Keratinocyte (primary cell): ENCODE data around the gene HTT-AS. TPM values are rescaled to one million over a fixed set of nuclear protein-coding genes. Genes with fewer than 3 reads are reported as not detected.

Experiments used
- DNase-seq: peaks from one replicate; pipeline ENCODE4 v3.0.0-alpha.2; 2011; ENCODE audit warnings: low read depth, missing footprints, low spot score
- FAIRE-seq: peaks from 2 replicates; lab custom pipeline; 2011; peaks lifted over from hg19 to GRCh38; lab: Jason Lieb, UNC
- H2AFZ ChIP-seq: 2 replicates; pipeline ENCODE4 v1.6.0; 2012; ENCODE audit warnings: low read length, control low read depth, inconsistent platforms; ENCODE audit not compliant: control insufficient read depth
- H3K27ac ChIP-seq: 2 replicates; pipeline ENCODE4 v1.5.1; 2011; ENCODE audit warnings: low read length; ENCODE audit not compliant: control insufficient read depth, insufficient read depth
- H3K27me3 ChIP-seq: 3 replicates; pipeline ENCODE4 v1.6.0; 2011; ENCODE audit warnings: low read length; ENCODE audit not compliant: control insufficient read depth, insufficient read depth; ENCODE audit errors: extremely low read depth
- H3K36me3 ChIP-seq, 2 experiments: 2 replicates in 1 of 2; 3 replicates in 1 of 2; pipeline ENCODE4 v1.5.1; 2011; ENCODE audit warnings: low read length in 2 of 2, mild to moderate bottlenecking in 1 of 2; ENCODE audit not compliant: control insufficient read depth in 2 of 2, insufficient read depth in 2 of 2; ENCODE audit errors: extremely low read depth in 1 of 2
- H3K4me1 ChIP-seq: 3 replicates; pipeline ENCODE4 v1.5.1; 2011; ENCODE audit warnings: low read length; ENCODE audit not compliant: control insufficient read depth, insufficient read depth; ENCODE audit errors: extremely low read depth
- H3K4me2 ChIP-seq: 3 replicates; pipeline ENCODE4 v1.6.0; 2011; ENCODE audit warnings: low read depth, low read length; ENCODE audit not compliant: control insufficient read depth, insufficient read depth; ENCODE audit errors: extremely low read depth
- H3K4me3 ChIP-seq, 3 experiments: fragments of 200-600 bp in 1 of 3; sonication (generic) in 1 of 3; 2 replicates in 2 of 3; 3 replicates in 1 of 3; pipeline ENCODE4 v1.5.1; 2011 to 2016; ENCODE audit warnings: low read length in 3 of 3, mild to moderate bottlenecking in 3 of 3, control low read depth in 2 of 3, inconsistent platforms in 1 of 3, low read depth in 1 of 3, mixed read lengths in 1 of 3, mixed run types in 1 of 3, moderate library complexity in 1 of 3; ENCODE audit not compliant: control insufficient read depth in 2 of 3, insufficient read depth in 2 of 3; ENCODE audit errors: extremely low read depth in 1 of 3
- H3K79me2 ChIP-seq: 2 replicates; pipeline ENCODE4 v1.6.0; 2012; ENCODE audit warnings: low read length; ENCODE audit not compliant: control insufficient read depth, insufficient read depth
- H3K9ac ChIP-seq: 3 replicates; pipeline ENCODE4 v1.6.0; 2011; ENCODE audit warnings: low read length; ENCODE audit not compliant: control insufficient read depth, insufficient read depth; ENCODE audit errors: extremely low read depth
- H3K9me1 ChIP-seq: 3 replicates; pipeline ENCODE4 v1.6.0; 2011; ENCODE audit warnings: low read length; ENCODE audit not compliant: control insufficient read depth, insufficient read depth; ENCODE audit errors: extremely low read depth
- H3K9me3 ChIP-seq: 2 replicates; pipeline ENCODE4 v1.5.1; 2012; ENCODE audit warnings: low read depth, low read length; ENCODE audit not compliant: control insufficient read depth
- H4K20me1 ChIP-seq: 3 replicates; pipeline ENCODE4 v1.6.0; 2011; ENCODE audit warnings: low read length; ENCODE audit not compliant: control insufficient read depth, insufficient read depth; ENCODE audit errors: extremely low read depth
- CTCF ChIP-seq, 3 experiments: IDR thresholded peaks in 1 of 3; conservative IDR thresholded peaks in 1 of 3; optimal IDR thresholded peaks in 1 of 3; 2 replicates in 2 of 3; 3 replicates in 1 of 3; pipeline versions ENCODE3 to v1.5.1; 2011; ENCODE audit warnings: low read length in 3 of 3, mild to moderate bottlenecking in 3 of 3, moderate library complexity in 2 of 3, control low read depth in 1 of 3, inconsistent platforms in 1 of 3; ENCODE audit not compliant: insufficient read depth in 2 of 3; ENCODE audit errors: extremely low read depth in 1 of 3
- EZH2 ChIP-seq: IDR thresholded peaks from one replicate; pipeline ENCODE4 v1.6.1; 2012; ENCODE audit warnings: inconsistent platforms, mild to moderate bottlenecking, low read length, moderate library complexity
- dilution Hi-C: fragments of 300-500 bp; cut with MboI; formaldehyde crosslinking; loops from one replicate; pipeline ENCODE4 v1.7.0; 2020; ENCODE audit warnings: low sequenced_read_pairs; ENCODE audit not compliant: extremely low pct_ligation_motif_present
- polyA plus RNA-seq, 5 experiments: library from polyadenylated mRNA; depleted of rRNA in 3 of 5; stranded (reverse) in 3 of 5; stranded (forward) in 1 of 5; unstranded in 1 of 5; fragments of >200 nt; gene quantifications; 1 replicate in 1 of 5; 2 replicates in 3 of 5; 3 replicates in 1 of 5; pipeline versions ENCODE4 v1.2.1 to v1.2.3, GENCODE V29; 2011 to 2012; ENCODE audit warnings: missing spikeins in 2 of 5, low read depth in 1 of 5, low replicate concordance in 1 of 5

HTT-AS gene
- polyA plus RNA-seq, 1 donor (not counting 4 experiments of a cell fraction or from before 2014, with no cell fraction given), result not detected

- TF ChIP-seq EZH2 (no peak), CTCF (optimal IDR thresholded peaks at IDR 0.05 in 1 of 3, IDR thresholded peaks at IDR 0.05 in 1 of 3, conservative IDR thresholded peaks at IDR 0.05 in 1 of 3; ENCODE audit: extremely low read depth in 1 of 3, insufficient read depth in 2 of 3, low read length in 3 of 3) (no peak)
- H3K79me2 ChIP-seq, result no peaks in the 10 kb centered on the region
Measured at GRCh38 chr4:3036131-3036952, 38.0 kb downstream of the HTT-AS start.

GRCh38 chr4:3035674-3036073 lies 38.7 kb downstream of the HTT-AS start:
- no peak overlapping the region for H2AFZ ChIP-seq
- no peak overlapping the region for H3K9ac ChIP-seq
- H3K27me3 ChIP-seq, result peaks cover 14% of the 10 kb centered on the region
- H3K79me2 ChIP-seq, result no peaks in the 10 kb centered on the region
- H4K20me1 ChIP-seq, result no peaks in the 10 kb centered on the region
- FAIRE-seq (no peak), DNase-seq (no peak)
- H3K4me3 ChIP-seq, result no peak overlapping the region
- H3K27ac ChIP-seq, result no peak overlapping the region
- H3K4me1 ChIP-seq, result peaks cover 12% of the 10 kb centered on the region
- no peaks in the 10 kb centered on the region for H3K9me3 ChIP-seq
- no peaks in the 10 kb centered on the region for H3K36me3 ChIP-seq
- TF ChIP-seq EZH2, result no peak
- TF ChIP-seq CTCF (optimal IDR thresholded peaks at IDR 0.05 in 1 of 3, IDR thresholded peaks at IDR 0.05 in 1 of 3, conservative IDR thresholded peaks at IDR 0.05 in 1 of 3; ENCODE audit: extremely low read depth in 1 of 3, insufficient read depth in 2 of 3, low read length in 3 of 3), result no peak
- dilution Hi-C loops, result no loop called here
- no peaks in the 10 kb centered on the region for H3K9me1 ChIP-seq
- no peak overlapping the region for H3K4me2 ChIP-seq

More at GRCh38 chr4:3036131-3036952, 38.0 kb downstream of the HTT-AS start:
- Histone ChIP-seq H3K27me3 (peaks cover 19% of the 10 kb centered on the region), H3K27ac (no peak overlapping the region), H3K9me1 (no peaks in the 10 kb centered on the region), H3K36me3 (no peaks in the 10 kb centered on the region), H3K9me3 (no peaks in the 10 kb centered on the region), H4K20me1 (no peaks in the 10 kb centered on the region), H3K9ac (no peak overlapping the region), H3K4me3 (no peak overlapping the region), H3K4me1 (peaks cover 14% of the 10 kb centered on the region), H2AFZ (no peak overlapping the region), H3K4me2 (no peak overlapping the region)
- dilution Hi-C loops, result no loop called here
- DNase-seq, result no peak
- FAIRE-seq, result no peak
